ENCODE measurements around the gene EML4. TPM values are rescaled to one million over a fixed set of nuclear protein-coding genes. Genes with fewer than 3 reads are reported as not detected.
A peak's percentile ranks its signal among the peaks of the same experiment; 100 is the strongest.

Gene EML4
- total RNA-seq, 1 donor from 2014 or later: 41.1 TPM

DNA sequence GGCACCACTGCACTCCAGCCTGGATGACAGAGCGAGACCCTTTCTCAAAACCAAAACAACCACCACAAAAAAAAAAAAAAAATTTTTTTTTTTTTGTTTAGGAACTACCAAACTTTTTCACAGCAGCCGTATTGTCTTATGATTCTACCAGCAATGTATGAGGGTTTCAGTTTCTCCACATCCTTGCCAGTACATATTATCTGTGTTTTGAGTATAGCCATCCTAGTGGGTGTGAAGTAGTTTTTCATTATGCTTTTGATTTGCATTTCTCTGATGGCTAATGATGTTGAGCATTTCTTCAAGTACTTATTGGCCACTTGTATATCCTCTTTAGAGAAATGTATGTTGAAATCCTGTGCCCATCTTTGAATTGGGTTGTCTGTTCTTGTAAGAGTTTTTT, 140.2 kb downstream of the EML4 start:
- no peaks in the 10 kb centered on the region for H3K9me3 Mint-ChIP-seq (ENCODE audit: unreplicated experiment)
- no peak overlapping the region for H3K4me3 Mint-ChIP-seq (ENCODE audit: unreplicated experiment)
- peaks cover under 1% of the 10 kb centered on the region for H3K4me1 Mint-ChIP-seq (ENCODE audit: unreplicated experiment)
- peaks cover 14% of the 10 kb centered on the region for H3K36me3 Mint-ChIP-seq (ENCODE audit: unreplicated experiment)
- H3K27ac Mint-ChIP-seq (ENCODE audit: unreplicated experiment): no peak overlapping the region
- TF ChIP-seq, protein P1, sequence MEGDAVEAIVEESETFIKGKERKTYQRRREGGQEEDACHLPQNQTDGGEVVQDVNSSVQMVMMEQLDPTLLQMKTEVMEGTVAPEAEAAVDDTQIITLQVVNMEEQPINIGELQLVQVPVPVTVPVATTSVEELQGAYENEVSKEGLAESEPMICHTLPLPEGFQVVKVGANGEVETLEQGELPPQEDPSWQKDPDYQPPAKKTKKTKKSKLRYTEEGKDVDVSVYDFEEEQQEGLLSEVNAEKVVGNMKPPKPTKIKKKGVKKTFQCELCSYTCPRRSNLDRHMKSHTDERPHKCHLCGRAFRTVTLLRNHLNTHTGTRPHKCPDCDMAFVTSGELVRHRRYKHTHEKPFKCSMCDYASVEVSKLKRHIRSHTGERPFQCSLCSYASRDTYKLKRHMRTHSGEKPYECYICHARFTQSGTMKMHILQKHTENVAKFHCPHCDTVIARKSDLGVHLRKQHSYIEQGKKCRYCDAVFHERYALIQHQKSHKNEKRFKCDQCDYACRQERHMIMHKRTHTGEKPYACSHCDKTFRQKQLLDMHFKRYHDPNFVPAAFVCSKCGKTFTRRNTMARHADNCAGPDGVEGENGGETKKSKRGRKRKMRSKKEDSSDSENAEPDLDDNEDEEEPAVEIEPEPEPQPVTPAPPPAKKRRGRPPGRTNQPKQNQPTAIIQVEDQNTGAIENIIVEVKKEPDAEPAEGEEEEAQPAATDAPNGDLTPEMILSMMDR (IDR thresholded peaks at IDR 0.05): no peak
- no peak for DNase-seq (ENCODE audit: extremely low spot score, unreplicated experiment)
- H3K27me3 Mint-ChIP-seq (ENCODE audit: unreplicated experiment): no peaks in the 10 kb centered on the region

- Mint-ChIP-seq H3K4me3 (ENCODE audit: unreplicated experiment) (no peak overlapping the region), H3K9me3 (ENCODE audit: unreplicated experiment) (no peaks in the 10 kb centered on the region), H3K27ac (ENCODE audit: unreplicated experiment) (no peak overlapping the region), H3K27me3 (ENCODE audit: unreplicated experiment) (no peaks in the 10 kb centered on the region), H3K4me1 (ENCODE audit: unreplicated experiment) (peaks cover 8% of the 10 kb centered on the region), H3K36me3 (ENCODE audit: unreplicated experiment) (peaks cover 17% of the 10 kb centered on the region)
- TF ChIP-seq, protein P1 (IDR thresholded peaks at IDR 0.05): no peak
- DNase-seq (ENCODE audit: extremely low spot score, unreplicated experiment): no peak
These were observed 140.9 kb downstream of the EML4 start for GRCh38 chr2:42310007-42310515.

DNA sequence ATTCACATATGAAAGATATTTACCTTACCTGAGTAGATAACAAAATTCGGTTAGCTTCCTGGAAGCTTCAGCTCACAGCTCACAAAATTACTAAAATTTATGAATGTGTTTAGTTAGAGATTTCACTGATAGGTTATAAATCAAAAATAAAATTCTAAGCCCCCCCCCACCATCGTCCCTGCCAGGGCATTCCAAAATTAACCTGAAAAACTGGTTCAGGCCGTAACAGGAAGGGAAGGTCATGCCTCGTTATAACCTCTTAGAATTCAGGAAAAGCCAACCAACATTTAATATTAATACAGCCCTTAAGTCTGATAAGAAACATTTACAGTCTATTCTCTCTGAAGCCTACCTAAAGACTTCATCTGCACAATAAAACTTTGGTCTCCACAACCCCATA, 143.0 kb downstream of the EML4 start:
- TF ChIP-seq, protein P1 (IDR thresholded peaks at IDR 0.05): no peak
- Mint-ChIP-seq H3K27ac (ENCODE audit: unreplicated experiment) (no peak overlapping the region), H3K4me1 (ENCODE audit: unreplicated experiment) (peaks cover 10% of the 10 kb centered on the region), H3K9me3 (ENCODE audit: unreplicated experiment) (no peaks in the 10 kb centered on the region), H3K36me3 (ENCODE audit: unreplicated experiment) (peaks cover 16% of the 10 kb centered on the region), H3K27me3 (ENCODE audit: unreplicated experiment) (no peaks in the 10 kb centered on the region), H3K4me3 (ENCODE audit: unreplicated experiment) (no peak overlapping the region)
- no peak for DNase-seq (ENCODE audit: extremely low spot score, unreplicated experiment)

DNA sequence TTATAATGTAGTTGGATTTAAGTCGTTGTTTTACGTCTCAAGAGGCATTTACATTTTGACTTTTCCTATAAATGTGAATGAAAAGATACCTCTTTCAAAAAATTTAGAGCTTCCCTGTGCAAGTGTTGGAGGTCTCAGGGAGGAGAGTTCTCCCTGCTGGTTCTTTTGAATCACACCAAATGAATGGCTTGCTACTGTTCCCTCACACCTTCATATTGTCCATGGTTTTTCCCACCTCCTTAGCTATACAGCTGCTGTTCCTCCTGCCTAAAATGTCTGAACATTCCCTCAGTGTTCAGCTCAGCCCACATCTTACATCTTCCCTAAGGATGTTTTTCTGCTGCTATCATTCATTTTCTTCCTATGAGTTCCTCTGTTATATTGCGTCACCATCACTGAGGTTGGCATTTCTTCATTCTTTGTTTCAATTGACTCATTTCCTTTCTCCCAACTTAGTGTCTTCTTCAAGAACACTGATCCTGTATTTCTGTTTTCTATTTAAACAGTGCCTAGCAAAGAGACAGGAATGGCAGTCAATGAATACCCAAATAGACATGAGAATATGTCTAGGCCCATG, 145.8 kb downstream of the EML4 start:
- Mint-ChIP-seq H3K9me3 (ENCODE audit: unreplicated experiment) (no peaks in the 10 kb centered on the region), H3K36me3 (ENCODE audit: unreplicated experiment) (peaks cover 21% of the 10 kb centered on the region), H3K27me3 (ENCODE audit: unreplicated experiment) (no peaks in the 10 kb centered on the region), H3K4me1 (ENCODE audit: unreplicated experiment) (peaks cover 10% of the 10 kb centered on the region), H3K4me3 (ENCODE audit: unreplicated experiment) (no peak overlapping the region), H3K27ac (ENCODE audit: unreplicated experiment) (peak overlapping the region; percentile 1)
- DNase-seq (ENCODE audit: extremely low spot score, unreplicated experiment): no peak
- TF ChIP-seq, protein P1 (IDR thresholded peaks at IDR 0.05): no peak

DNA sequence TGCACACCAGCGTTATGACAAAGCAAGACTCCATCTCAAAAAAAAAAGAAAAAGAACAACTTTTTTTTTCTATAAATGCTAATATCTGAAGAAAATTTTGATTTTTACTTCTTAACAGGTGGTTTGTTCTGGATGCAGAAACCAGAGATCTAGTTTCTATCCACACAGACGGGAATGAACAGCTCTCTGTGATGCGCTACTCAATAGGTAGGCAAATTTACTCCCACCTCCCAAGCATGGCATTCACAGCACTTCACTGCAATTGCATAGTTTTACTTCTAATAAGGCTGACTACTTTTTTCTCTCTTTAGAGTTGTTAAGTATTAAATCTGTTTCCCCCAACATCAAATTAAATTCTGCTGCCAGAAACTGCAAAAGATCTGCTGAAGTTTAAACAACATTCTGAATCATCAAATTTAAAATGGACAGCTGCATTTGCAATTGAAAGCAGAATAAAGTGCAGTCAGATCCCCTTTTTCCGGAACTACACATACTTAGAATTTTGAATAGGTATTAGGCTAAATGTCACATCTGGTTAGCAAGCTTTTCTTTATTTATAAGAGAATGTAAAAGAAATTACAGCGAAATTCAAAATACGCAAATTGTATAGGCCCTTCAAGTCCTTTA, 146.8 kb downstream of the EML4 start:
- no peak overlapping the region for H3K27ac Mint-ChIP-seq (ENCODE audit: unreplicated experiment)
- no peaks in the 10 kb centered on the region for H3K9me3 Mint-ChIP-seq (ENCODE audit: unreplicated experiment)
- peaks cover 26% of the 10 kb centered on the region for H3K36me3 Mint-ChIP-seq (ENCODE audit: unreplicated experiment)
- TF ChIP-seq, protein P1 (IDR thresholded peaks at IDR 0.05): no peak
- DNase-seq (ENCODE audit: extremely low spot score, unreplicated experiment): no peak
- H3K27me3 Mint-ChIP-seq (ENCODE audit: unreplicated experiment): no peaks in the 10 kb centered on the region
- peaks cover 10% of the 10 kb centered on the region for H3K4me1 Mint-ChIP-seq (ENCODE audit: unreplicated experiment)
- no peak overlapping the region for H3K4me3 Mint-ChIP-seq (ENCODE audit: unreplicated experiment)
